A549 (cell line): ENCODE data around the gene ARMH1. TPM values are rescaled to one million over a fixed set of nuclear protein-coding genes. Genes with fewer than 3 reads are reported as not detected.

Experiments
- ATAC-seq, 2 experiments: fragments of 200-7000 bp in 1 of 2; fragments of >200 bp in 1 of 2; cut with Nextera tagmentation in 1 of 2; cut with Tn5 transposase in 1 of 2; 3 replicates each; pipeline versions ENCODE4 v1.8.0 to v1.9.1; 2018 to 2020; ENCODE audit warnings: mild to moderate bottlenecking in 1 of 2, moderate library complexity in 1 of 2
- CTCF ChIA-PET: fragments of 300-600 bp; sonication (Branson Sonifier 250); formaldehyde crosslinking; extraction: SDS; loops from one replicate; lab custom pipeline; 2021; ENCODE audit warnings: antibody characterized with exemption, inconsistent platforms; lab: Yijun Ruan, JAX
- POLR2A ChIA-PET: fragments of 350-600 bp; formaldehyde crosslinking; extraction: SDS; loops from one replicate; lab custom pipeline; 2021; ENCODE audit warnings: antibody characterized with exemption, inconsistent platforms; lab: Yijun Ruan, JAX
- DNase-seq, 2 experiments: peaks; one replicate each; pipeline versions ENCODE4 v3.0.0 to v3.0.0-alpha.2; 2011 to 2016; ENCODE audit warnings: low read depth in 1 of 2, low spot score in 1 of 2
- FAIRE-seq: peaks from 2 replicates; lab custom pipeline; 2011; peaks lifted over from hg19 to GRCh38; lab: Jason Lieb, UNC
- H3K27ac ChIP-seq, 2 experiments: fragments of >200 bp; sonication (Bioruptor Twin); formaldehyde crosslinking; 3 replicates each; pipeline ENCODE4 v1.5.1; 2016 to 2017
- H3K4me1 ChIP-seq: fragments of >200 bp; sonication (Bioruptor Twin); formaldehyde crosslinking; 3 replicates; pipeline ENCODE4 v1.6.1; 2016
- H3K4me2 ChIP-seq: fragments of >200 bp; sonication (Bioruptor Twin); formaldehyde crosslinking; 3 replicates; pipeline ENCODE4 v1.6.1; 2016
- H3K4me3 ChIP-seq: fragments of >200 bp; sonication (Bioruptor Twin); formaldehyde crosslinking; 3 replicates; pipeline ENCODE4 v1.5.1; 2016
- H3K9me3 ChIP-seq: fragments of >200 bp; sonication (Bioruptor Twin); formaldehyde crosslinking; 3 replicates; pipeline ENCODE4 v1.6.1; 2016
- BHLHE40 ChIP-seq: IDR thresholded peaks from 2 replicates; pipeline ENCODE4 v1.6.1; 2012; ENCODE audit warnings: low read depth, low read length, inconsistent platforms
- CBX2 ChIP-seq: fragments of 200-600 bp; sonication (generic); IDR thresholded peaks from 2 replicates; pipeline ENCODE4 v1.6.1; 2016; ENCODE audit warnings: low read depth, mild to moderate bottlenecking, borderline replicate concordance
- CBX8 ChIP-seq: fragments of 200-600 bp; sonication (generic); IDR thresholded peaks from 2 replicates; pipeline ENCODE4 v1.6.1; 2016
- CEBPB ChIP-seq, 2 experiments: fragments of >200 bp in 1 of 2; sonication (Bioruptor Twin) in 1 of 2; formaldehyde crosslinking in 1 of 2; IDR thresholded peaks; 2 replicates each; pipeline ENCODE4 v1.6.1; 2012 to 2016
- CHD2 ChIP-seq: fragments of 150-350 bp; IDR thresholded peaks from 2 replicates; pipeline ENCODE4 v1.6.1; 2014; ENCODE audit warnings: low read length; ENCODE audit not compliant: partially characterized antibody
- CHD4 ChIP-seq: fragments of 200-600 bp; sonication (generic); IDR thresholded peaks from 2 replicates; pipeline ENCODE4 v1.6.1; 2016; ENCODE audit warnings: antibody characterized with exemption, mild to moderate bottlenecking, borderline replicate concordance
- EHF ChIP-seq: fragments of 250-450 bp; sonication (Bioruptor Pico); IDR thresholded peaks from 2 replicates; pipeline ENCODE4 v1.5.0; 2020; ENCODE audit warnings: mild to moderate bottlenecking
- EHMT2 ChIP-seq: fragments of 200-600 bp; sonication (generic); IDR thresholded peaks from 2 replicates; pipeline ENCODE4 v1.6.1; 2016; ENCODE audit warnings: antibody characterized with exemption, low read depth, mild to moderate bottlenecking, moderate library complexity
- ESRRA ChIP-seq: fragments of 150-350 bp; IDR thresholded peaks from 2 replicates; pipeline ENCODE4 v1.6.1; 2014; ENCODE audit warnings: mild to moderate bottlenecking, low read length, borderline replicate concordance
- FOSB ChIP-seq: fragments of 250-450 bp; sonication (Bioruptor Pico); IDR thresholded peaks from 2 replicates; pipeline ENCODE4 v1.5.0; 2020; ENCODE audit warnings: mild to moderate bottlenecking, moderate library complexity
- FOSL2 ChIP-seq, 2 experiments: fragments of 450-650 bp in 1 of 2; fragments of >200 bp in 1 of 2; sonication (Bioruptor Twin) in 1 of 2; formaldehyde crosslinking; IDR thresholded peaks; 2 replicates each; pipeline versions ENCODE4 v1.5.0 to v1.6.1; 2016 to 2020; ENCODE audit warnings: mild to moderate bottlenecking in 1 of 2, moderate library complexity in 1 of 2
- FOXS1 ChIP-seq: fragments of 250-450 bp; sonication (Bioruptor Pico); IDR thresholded peaks from 2 replicates; pipeline ENCODE4 v1.5.0; 2020; ENCODE audit warnings: mild to moderate bottlenecking, moderate library complexity
- JUN ChIP-seq, 2 experiments: fragments of >200 bp; sonication (Bioruptor Twin); formaldehyde crosslinking; IDR thresholded peaks; 2 replicates in 1 of 2; 3 replicates in 1 of 2; pipeline ENCODE4 v1.6.1; 2016 to 2017
- KDM1A ChIP-seq: fragments of 200-600 bp; sonication (generic); IDR thresholded peaks from 2 replicates; pipeline ENCODE4 v1.6.1; 2016; ENCODE audit warnings: low read depth, mild to moderate bottlenecking
- MAX ChIP-seq: IDR thresholded peaks from 2 replicates; pipeline ENCODE4 v1.6.1; 2012
- MYC ChIP-seq: IDR thresholded peaks from 2 replicates; pipeline ENCODE4 v1.6.1; 2012; ENCODE audit warnings: mild to moderate bottlenecking, inconsistent platforms, low read length, improper control_type of control experiment, borderline replicate concordance
- NR3C1 ChIP-seq: fragments of >200 bp; sonication (Bioruptor Twin); formaldehyde crosslinking; IDR thresholded peaks from 3 replicates; pipeline ENCODE4 v1.6.1; 2017
- POLR2AphosphoS2 ChIP-seq: conservative IDR thresholded peaks from 2 replicates; pipeline ENCODE4 v1.6.1; 2012; ENCODE audit warnings: low read length, improper control_type of control experiment, inconsistent platforms
- RAD21 ChIP-seq, 2 experiments: fragments of >200 bp in 1 of 2; sonication (Bioruptor Twin) in 1 of 2; formaldehyde crosslinking in 1 of 2; IDR thresholded peaks in 1 of 2; conservative IDR thresholded peaks in 1 of 2; 2 replicates in 1 of 2; 3 replicates in 1 of 2; pipeline ENCODE4 v1.6.1; 2012 to 2018; ENCODE audit warnings: inconsistent platforms in 1 of 2
- RCOR1 ChIP-seq: fragments of 150-350 bp; IDR thresholded peaks from 2 replicates; pipeline ENCODE4 v1.6.1; 2014; ENCODE audit warnings: antibody characterized with exemption, low read length, low read depth
- RNF2 ChIP-seq: fragments of 200-600 bp; sonication (generic); IDR thresholded peaks from 2 replicates; pipeline ENCODE4 v1.6.1; 2016; ENCODE audit warnings: low read depth, mild to moderate bottlenecking, antibody characterized with exemption, moderate library complexity, borderline replicate concordance
- SMC3 ChIP-seq: fragments of >200 bp; sonication (Bioruptor Twin); formaldehyde crosslinking; IDR thresholded peaks from 3 replicates; pipeline ENCODE4 v1.6.1; 2018; ENCODE audit warnings: inconsistent platforms
- TP53 ChIP-seq: fragments of 250-450 bp; sonication (Bioruptor Pico); IDR thresholded peaks from 2 replicates; pipeline ENCODE4 v1.5.0; 2021; ENCODE audit warnings: mild to moderate bottlenecking, moderate library complexity
- ZNF302 ChIP-seq: fragments of 250-450 bp; sonication (Bioruptor Pico); IDR thresholded peaks from 2 replicates; pipeline ENCODE4 v1.9.0; 2021; ENCODE audit warnings: inconsistent platforms, mild to moderate bottlenecking, moderate library complexity
- WGBS: methylation state at CpG from one replicate; pipeline ENCODE4 v1.1.6; 2017; ENCODE audit errors: missing lambda C conversion rate; 5-methylcytosine and 5-hydroxymethylcytosine counted together
- polyA plus RNA-seq, 4 experiments: library from polyadenylated mRNA; depleted of rRNA in 3 of 4; stranded (reverse); fragments of >200 nt; fragmentation: RNase III in 1 of 4; extraction: RNeasy Plus Mini Kit Qiagen cat#74134 plus additional on column Dnase treatment in 1 of 4; gene quantifications; 2 replicates in 3 of 4; 3 replicates in 1 of 4; pipeline ENCODE4 v1.2.3, GENCODE V29; 2011 to 2017
- TF ChIP-seq, protein P1 (sequence below): fragments of >200 bp; sonication (Bioruptor Twin); formaldehyde crosslinking; IDR thresholded peaks from 3 replicates; pipeline ENCODE4 v1.5.1; 2016

The ARMH1 gene
- polyA plus RNA-seq, 2 of the 4 experiments (the other 2 are of a cell fraction) = 2.4 to 2.7 TPM

DNA sequence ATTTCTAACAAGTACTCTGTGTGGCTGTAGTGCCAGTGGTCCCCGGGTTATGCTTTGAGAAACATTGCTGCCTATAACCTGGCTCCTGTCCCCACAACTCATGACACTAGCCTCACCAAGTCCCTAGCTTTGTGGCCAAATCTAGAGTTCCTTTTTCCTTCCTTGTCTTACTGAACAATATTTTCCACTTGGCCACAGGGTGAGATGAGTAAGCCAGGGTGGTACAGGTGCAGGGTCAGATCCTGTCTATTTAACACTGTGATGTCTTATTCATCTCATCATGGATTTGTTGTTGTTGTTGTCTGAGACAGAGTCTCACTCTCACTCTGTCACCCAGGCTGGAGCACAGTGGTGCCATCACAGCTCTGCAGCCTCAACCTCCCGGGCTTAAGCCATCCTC lies 18.6 kb downstream of the ARMH1 start:
- H3K9me3 ChIP-seq = no peaks in the 10 kb centered on the region
- DNase-seq (no peak), FAIRE-seq (no peak), ATAC-seq (no peak)
- H3K4me1 ChIP-seq = peaks cover 9% of the 10 kb centered on the region; the same call in 2 of the 3 replicates
- ChIA-PET CTCF (interaction anchor here (1.0 to 1.6 kb wide), 2 partner anchors 14 to 40 kb away, joined by 3 to 4 read pairs; no protein-coding TSS in a partner anchor), POLR2A (no interaction called here)
- TF ChIP-seq POLR2AphosphoS2 (no peak), RAD21 (conservative IDR thresholded peaks at IDR 0.05 in 1 of 2, IDR thresholded peaks at IDR 0.05 in 1 of 2) (no peak), CHD4 (no peak), CHD2 (no peak), FOXS1 (no peak), MAX (no peak), SMC3 (no peak), JUN (IDR thresholded peaks at IDR 0.05) (no peak), TP53 (no peak), CBX8 (no peak), ESRRA (no peak), BHLHE40 (no peak), RNF2 (no peak), KDM1A (no peak), ZNF302 (CRISPR knock-in tag) (no peak), RCOR1 (no peak), MYC (no peak)
- WGBS = 38% methylated on average over 2 of the region's 2 CpGs
- H3K4me3 ChIP-seq = no peak overlapping the region
- H3K27ac ChIP-seq = no peak overlapping the region
- H3K4me2 ChIP-seq = no peak overlapping the region

DNA sequence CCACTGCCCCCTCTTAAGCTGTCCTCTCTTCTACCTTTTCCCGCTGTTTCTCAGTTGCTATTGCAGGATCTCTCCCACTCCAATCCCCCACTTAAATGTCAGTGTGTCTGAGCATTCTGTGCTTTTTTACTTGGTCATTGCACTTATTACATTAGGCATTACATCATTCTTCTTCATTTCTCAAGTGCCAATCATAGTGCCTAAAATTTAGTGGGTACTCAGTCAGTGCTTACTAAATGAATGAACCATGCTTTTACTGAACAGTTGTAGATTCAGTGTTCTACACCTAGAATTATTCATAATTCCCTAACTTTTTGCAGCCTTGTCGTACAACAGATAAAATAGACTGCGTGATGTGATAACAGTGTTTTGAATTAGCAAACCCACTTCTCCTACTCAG lies 19.4 kb downstream of the ARMH1 start:
- no peak for DNase-seq
- POLR2A ChIA-PET = no interaction called here
- Histone ChIP-seq H3K4me2 (no peak overlapping the region), H3K4me1 (peaks cover 9% of the 10 kb centered on the region; the same call in 2 of the 3 replicates), H3K9me3 (no peaks in the 10 kb centered on the region), H3K4me3 (no peak overlapping the region), H3K27ac (no peak overlapping the region)
- ATAC-seq = no peak
- FAIRE-seq = no peak
- TF ChIP-seq KDM1A (no peak), RCOR1 (no peak), EHMT2 (no peak), NR3C1 (no peak)
- 95% methylated on average over 3 of the region's 3 CpGs for WGBS
- CTCF ChIA-PET = no interaction called here

DNA sequence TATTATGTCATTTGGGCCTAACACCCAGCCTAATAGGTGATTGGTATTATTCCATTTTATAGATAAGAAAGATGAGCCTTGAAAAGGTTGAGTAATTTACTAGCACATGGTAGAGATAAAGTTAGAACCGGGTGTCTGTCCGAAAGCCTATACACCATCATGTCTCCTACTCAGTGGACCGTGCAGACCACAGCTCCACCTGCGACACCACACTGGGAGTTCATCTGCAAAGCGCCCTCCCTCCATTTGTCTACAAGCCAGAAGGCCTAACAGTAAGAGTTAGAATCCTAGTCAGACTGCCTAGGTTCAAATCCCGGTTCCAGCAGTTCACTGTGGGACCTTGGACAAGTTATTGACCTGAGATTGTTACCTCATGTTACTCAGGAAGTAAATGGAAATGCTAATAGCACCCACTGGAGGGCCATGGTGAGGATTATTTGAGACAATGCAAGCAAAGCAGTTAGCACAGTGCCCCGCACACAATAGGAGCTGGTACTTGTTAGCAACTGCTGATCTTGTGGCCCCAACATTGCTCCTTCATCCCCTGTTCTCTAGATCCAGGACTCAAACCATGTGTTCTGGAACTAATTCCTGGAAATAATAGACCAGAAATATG lies 20.5 kb downstream of the ARMH1 start:
- DNase-seq = no peak
- no peak overlapping the region for H3K4me3 ChIP-seq
- TF ChIP-seq FOSL2 (IDR thresholded peaks at IDR 0.05) = no peak
- TF ChIP-seq FOSL2 (CRISPR knock-in tag; IDR thresholded peaks at IDR 0.05) = no peak
- TF ChIP-seq FOSB = no peak
- TF ChIP-seq MAX = no peak
- TF ChIP-seq, protein P1, sequence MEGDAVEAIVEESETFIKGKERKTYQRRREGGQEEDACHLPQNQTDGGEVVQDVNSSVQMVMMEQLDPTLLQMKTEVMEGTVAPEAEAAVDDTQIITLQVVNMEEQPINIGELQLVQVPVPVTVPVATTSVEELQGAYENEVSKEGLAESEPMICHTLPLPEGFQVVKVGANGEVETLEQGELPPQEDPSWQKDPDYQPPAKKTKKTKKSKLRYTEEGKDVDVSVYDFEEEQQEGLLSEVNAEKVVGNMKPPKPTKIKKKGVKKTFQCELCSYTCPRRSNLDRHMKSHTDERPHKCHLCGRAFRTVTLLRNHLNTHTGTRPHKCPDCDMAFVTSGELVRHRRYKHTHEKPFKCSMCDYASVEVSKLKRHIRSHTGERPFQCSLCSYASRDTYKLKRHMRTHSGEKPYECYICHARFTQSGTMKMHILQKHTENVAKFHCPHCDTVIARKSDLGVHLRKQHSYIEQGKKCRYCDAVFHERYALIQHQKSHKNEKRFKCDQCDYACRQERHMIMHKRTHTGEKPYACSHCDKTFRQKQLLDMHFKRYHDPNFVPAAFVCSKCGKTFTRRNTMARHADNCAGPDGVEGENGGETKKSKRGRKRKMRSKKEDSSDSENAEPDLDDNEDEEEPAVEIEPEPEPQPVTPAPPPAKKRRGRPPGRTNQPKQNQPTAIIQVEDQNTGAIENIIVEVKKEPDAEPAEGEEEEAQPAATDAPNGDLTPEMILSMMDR = no peak
- no peak for TF ChIP-seq CBX2
- TF ChIP-seq FOXS1 = no peak
- no peak for TF ChIP-seq SMC3
- TF ChIP-seq CEBPB (IDR thresholded peaks at IDR 0.05) = no peak
- no peak for TF ChIP-seq EHF (CRISPR knock-in tag)
- TF ChIP-seq, all 56 proteins: peak for 0
- Histone ChIP-seq H3K4me1 (0 out of 3 replicates have a peak, but pooled peaks cover 4% of the 10 kb centered on the region), H3K4me2 (no peak overlapping the region), H3K27ac (no peak overlapping the region), H3K9me3 (no peaks in the 10 kb centered on the region)
- FAIRE-seq (no peak), ATAC-seq (no peak)
- 82% methylated on average over 7 of the region's 7 CpGs for WGBS
- ChIA-PET POLR2A (no interaction called here), CTCF (interaction anchor here (1.4 kb wide), 1 partner anchor 11 kb away, joined by 4 read pairs; no protein-coding TSS in a partner anchor)
